Tibial nerve (tissue), 4 donors: ENCODE measurements around the gene KCNAB2. TPM values are rescaled to one million over a fixed set of nuclear protein-coding genes. Genes with fewer than 3 reads are reported as not detected.

Source experiments
- DNase-seq, 2 donors: peaks; one replicate each; pipeline ENCODE4 v3.0.0-alpha.2; 2019; ENCODE audit warnings: low spot score in 2 of 2
- H3K27ac ChIP-seq, 4 donors: fragments of 200-600 bp; sonication (generic) in 3 of 4; one replicate each; pipeline ENCODE4 v1.5.1; 2017 to 2019; ENCODE audit warnings: mild to moderate bottlenecking in 1 of 4
- H3K27me3 ChIP-seq, 2 donors: fragments of 200-600 bp; sonication (generic) in 1 of 2; one replicate each; pipeline versions ENCODE4 v1.5.1 to v1.6.0; 2017 to 2019
- H3K36me3 ChIP-seq, 3 donors: fragments of 200-600 bp; sonication (generic); one replicate each; pipeline ENCODE4 v1.5.1; 2018 to 2019
- H3K4me1 ChIP-seq, 4 donors: fragments of 200-600 bp; sonication (generic) in 3 of 4; one replicate each; pipeline ENCODE4 v1.5.1; 2017 to 2019
- H3K4me3 ChIP-seq, 4 donors: fragments of 200-600 bp; sonication (generic) in 3 of 4; one replicate each; pipeline ENCODE4 v1.5.1; 2017 to 2019; ENCODE audit warnings: mild to moderate bottlenecking in 1 of 4, moderate library complexity in 1 of 4
- H3K9me3 ChIP-seq, 4 donors: fragments of 200-600 bp; sonication (generic) in 3 of 4; one replicate each; pipeline ENCODE4 v1.5.1; 2017 to 2019
- EP300 ChIP-seq, 2 donors: sonication (generic); formaldehyde crosslinking; IDR thresholded peaks; one replicate each; pipeline ENCODE4 v1.6.1; 2017; ENCODE audit warnings: antibody characterized with exemption in 2 of 2, mild to moderate bottlenecking in 1 of 2
- POLR2A ChIP-seq, 2 donors: fragments of 450-650 bp; IDR thresholded peaks; one replicate each; pipeline ENCODE4 v1.6.1; 2017; ENCODE audit warnings: antibody characterized with exemption in 2 of 2, mild to moderate bottlenecking in 2 of 2, moderate library complexity in 2 of 2
- WGBS, 2 donors: methylation state at CpG; one replicate each; pipeline ENCODE4 v1.1.5; 2018; 5-methylcytosine and 5-hydroxymethylcytosine counted together
- total RNA-seq, 4 donors: library from RNA; depleted of rRNA; stranded (reverse); fragments of >200 nt; gene quantifications; one replicate each; pipeline ENCODE4 v1.1.0, GENCODE V29; 2016
- TF ChIP-seq, protein P1 (sequence below), 5 experiments: fragments of 200-600 bp in 3 of 5; fragments of 450-650 bp in 2 of 5; sonication (generic) in 3 of 5; IDR thresholded peaks; one replicate each; pipeline ENCODE4 v1.5.1; 2016 to 2019; ENCODE audit warnings: antibody characterized with exemption in 5 of 5, mild to moderate bottlenecking in 3 of 5, moderate library complexity in 2 of 5

The KCNAB2 gene
- total RNA-seq, 4 donors from 2014 or later = 7.0 to 21.4 (median 13.8) TPM

DNA sequence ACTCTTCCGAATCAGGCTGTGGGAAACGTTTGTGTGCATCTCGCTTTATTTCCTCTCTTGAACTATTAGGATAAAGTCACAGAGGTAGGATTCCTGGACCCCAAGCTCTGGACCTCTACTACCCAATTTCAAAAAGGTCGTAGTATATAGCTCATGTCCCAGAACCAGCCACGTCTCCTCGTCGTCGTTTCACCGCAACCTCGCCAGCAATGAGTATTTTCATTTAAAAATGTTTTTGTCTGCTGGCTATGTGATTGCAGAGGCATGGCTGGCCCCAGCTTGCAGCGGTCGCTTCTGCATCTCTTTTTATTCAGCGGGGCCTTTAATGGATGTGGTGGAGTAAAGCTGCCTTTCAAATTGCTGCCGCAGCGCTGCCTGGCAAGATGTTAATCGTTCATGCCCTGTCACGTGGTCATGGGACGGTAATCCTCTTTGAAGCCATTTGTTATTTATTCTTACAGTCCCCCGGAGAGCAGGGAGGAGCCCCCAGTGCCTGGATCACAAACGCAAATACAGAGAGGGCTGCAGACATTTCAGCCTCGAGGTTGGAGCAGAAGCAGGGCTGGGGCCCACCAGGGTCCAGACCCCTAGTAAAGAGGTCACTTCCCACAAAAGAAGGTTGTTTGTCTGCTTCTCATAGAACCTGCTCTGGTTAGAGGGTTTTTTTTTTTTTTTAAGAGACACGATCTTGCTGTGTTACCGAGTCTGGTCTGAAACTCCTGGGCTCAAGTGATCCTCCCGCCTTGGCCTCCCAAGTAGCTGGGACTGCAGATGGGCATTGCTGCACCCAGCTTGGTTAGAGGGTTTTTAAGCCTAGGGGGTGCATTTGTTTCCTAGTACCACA lies 41.9 kb upstream of the KCNAB2 start:
- Histone ChIP-seq H3K27ac (no peak overlapping the region), H3K27me3 (no peaks in the 10 kb centered on the region), H3K4me1 (no peaks in the 10 kb centered on the region), H3K36me3 (no peaks in the 10 kb centered on the region), H3K4me3 (no peak overlapping the region), H3K9me3 (no peaks in the 10 kb centered on the region)
- WGBS, 2 donors = 56 to 65% methylated on average over 23 to 24 of the region's 24 CpGs
- TF ChIP-seq EP300 (IDR thresholded peaks at IDR 0.05) (no peak), POLR2A (IDR thresholded peaks at IDR 0.05) (no peak)
- TF ChIP-seq, protein P1, sequence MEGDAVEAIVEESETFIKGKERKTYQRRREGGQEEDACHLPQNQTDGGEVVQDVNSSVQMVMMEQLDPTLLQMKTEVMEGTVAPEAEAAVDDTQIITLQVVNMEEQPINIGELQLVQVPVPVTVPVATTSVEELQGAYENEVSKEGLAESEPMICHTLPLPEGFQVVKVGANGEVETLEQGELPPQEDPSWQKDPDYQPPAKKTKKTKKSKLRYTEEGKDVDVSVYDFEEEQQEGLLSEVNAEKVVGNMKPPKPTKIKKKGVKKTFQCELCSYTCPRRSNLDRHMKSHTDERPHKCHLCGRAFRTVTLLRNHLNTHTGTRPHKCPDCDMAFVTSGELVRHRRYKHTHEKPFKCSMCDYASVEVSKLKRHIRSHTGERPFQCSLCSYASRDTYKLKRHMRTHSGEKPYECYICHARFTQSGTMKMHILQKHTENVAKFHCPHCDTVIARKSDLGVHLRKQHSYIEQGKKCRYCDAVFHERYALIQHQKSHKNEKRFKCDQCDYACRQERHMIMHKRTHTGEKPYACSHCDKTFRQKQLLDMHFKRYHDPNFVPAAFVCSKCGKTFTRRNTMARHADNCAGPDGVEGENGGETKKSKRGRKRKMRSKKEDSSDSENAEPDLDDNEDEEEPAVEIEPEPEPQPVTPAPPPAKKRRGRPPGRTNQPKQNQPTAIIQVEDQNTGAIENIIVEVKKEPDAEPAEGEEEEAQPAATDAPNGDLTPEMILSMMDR (IDR thresholded peaks at IDR 0.05) = no peak
- no peak for DNase-seq

DNA sequence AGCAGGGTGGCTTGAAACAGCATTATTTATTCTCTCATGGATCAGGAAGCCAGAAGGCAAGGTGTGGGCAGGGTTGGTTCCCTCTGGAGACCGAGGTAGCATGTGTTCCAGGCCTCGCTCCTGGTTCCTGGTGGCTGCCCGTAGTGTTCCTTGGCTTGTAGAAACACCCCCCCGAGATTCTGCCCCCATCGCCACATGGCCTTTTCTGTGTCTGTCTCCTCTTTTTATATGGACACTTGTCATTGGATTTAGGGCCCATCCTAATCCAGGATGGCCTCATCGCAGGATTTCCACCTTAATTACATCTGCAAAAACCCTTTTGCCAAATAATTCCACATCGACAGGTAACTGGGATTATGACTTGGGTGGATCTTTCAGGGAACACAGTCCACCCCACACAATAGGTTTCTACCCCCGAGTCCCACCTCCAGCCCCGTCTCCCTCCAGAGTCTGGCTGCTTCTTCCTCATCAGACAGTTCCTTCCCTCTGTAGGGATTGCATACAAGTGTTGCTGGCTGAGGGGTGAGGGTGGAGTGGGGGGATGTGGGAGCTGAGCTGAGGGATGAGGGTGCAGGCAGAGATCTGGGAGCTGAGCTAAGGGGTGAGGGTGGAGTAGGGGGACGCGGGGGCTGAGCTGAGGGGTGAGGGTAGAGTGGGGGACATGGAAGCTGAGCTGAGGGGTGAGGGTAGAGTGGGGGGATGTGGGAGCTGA lies 41.1 kb upstream of the KCNAB2 start:
- H3K9me3 ChIP-seq = no peaks in the 10 kb centered on the region
- no peaks in the 10 kb centered on the region for H3K27me3 ChIP-seq
- H3K36me3 ChIP-seq = no peaks in the 10 kb centered on the region
- H3K4me3 ChIP-seq = no peak overlapping the region
- no peak overlapping the region for H3K27ac ChIP-seq
- WGBS, 2 donors = 91% methylated on average over 9 to 11 of the region's 11 CpGs
- no peak for DNase-seq
- no peaks in the 10 kb centered on the region for H3K4me1 ChIP-seq
- TF ChIP-seq EP300 (IDR thresholded peaks at IDR 0.05) (no peak), POLR2A (IDR thresholded peaks at IDR 0.05) (no peak)
- TF ChIP-seq, protein P1 (IDR thresholded peaks at IDR 0.05) = no peak

DNA sequence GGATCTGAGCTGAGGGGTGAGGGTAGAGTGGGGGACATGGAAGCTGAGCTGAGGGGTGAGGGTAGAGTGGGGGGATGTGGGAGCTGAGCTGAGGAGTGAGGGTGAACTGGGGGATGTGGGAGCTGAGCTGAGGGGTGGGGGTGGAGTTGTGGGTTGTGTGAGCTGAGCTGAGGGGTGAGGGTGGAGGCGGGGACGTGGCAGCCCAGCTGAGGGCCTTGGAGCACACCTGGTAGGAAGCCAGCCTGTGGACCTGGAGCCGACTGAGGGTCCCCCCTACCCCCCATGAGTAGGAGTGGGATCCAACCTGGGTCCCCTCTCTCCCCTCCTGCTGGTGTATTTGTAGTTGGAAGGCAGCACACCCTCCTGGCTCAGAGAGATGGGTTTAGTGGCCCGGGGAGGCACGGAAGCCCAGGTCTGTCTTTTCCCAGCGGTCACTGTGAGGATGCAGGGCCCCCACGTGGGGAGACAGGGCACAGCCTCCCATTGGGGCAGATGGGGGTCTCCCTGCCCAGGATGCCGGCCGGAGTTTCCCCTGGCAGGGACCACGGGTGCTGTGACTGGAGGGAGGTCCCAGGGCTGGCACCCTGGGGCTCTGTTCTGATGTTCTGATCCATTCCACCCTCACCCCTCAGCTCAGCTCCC lies 40.3 kb upstream of the KCNAB2 start:
- Histone ChIP-seq H3K27me3 (no peaks in the 10 kb centered on the region), H3K9me3 (no peaks in the 10 kb centered on the region), H3K27ac (no peak overlapping the region), H3K4me1 (no peaks in the 10 kb centered on the region), H3K36me3 (no peaks in the 10 kb centered on the region), H3K4me3 (no peak overlapping the region)
- WGBS, 2 donors = 78 to 82% methylated on average over 6 to 7 of the region's 10 CpGs
- DNase-seq = no peak
- TF ChIP-seq, protein P1 (IDR thresholded peaks at IDR 0.05) = no peak
- TF ChIP-seq EP300 (IDR thresholded peaks at IDR 0.05) = no peak
- no peak for TF ChIP-seq POLR2A (IDR thresholded peaks at IDR 0.05)

DNA sequence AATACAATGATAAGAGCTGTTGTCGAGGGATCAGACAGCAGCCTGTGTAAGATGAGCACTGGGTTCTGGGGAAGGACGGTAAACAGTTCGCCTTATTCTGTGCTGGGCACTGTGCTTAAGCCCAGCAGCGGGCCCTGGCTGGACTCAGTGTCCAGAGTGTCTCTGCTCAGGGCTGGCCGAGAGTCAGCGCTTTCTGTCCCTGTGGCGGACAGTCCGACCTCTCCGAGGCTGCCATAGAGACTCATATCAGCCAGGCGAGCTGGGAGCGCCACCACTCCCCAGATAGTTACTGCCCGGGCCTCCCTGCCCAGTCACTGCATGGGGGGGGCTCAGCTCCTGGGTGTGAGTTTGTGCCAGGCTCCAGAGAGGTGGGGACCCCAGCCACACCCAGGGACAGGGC lies 38.8 kb upstream of the KCNAB2 start:
- WGBS, 2 donors = 75 to 77% methylated on average over 7 to 12 of the region's 12 CpGs
- Histone ChIP-seq H3K36me3 (no peaks in the 10 kb centered on the region), H3K27ac (no peak overlapping the region), H3K27me3 (no peaks in the 10 kb centered on the region), H3K4me3 (no peak overlapping the region), H3K9me3 (no peaks in the 10 kb centered on the region), H3K4me1 (no peaks in the 10 kb centered on the region)
- DNase-seq = no peak
- no peak for TF ChIP-seq EP300 (IDR thresholded peaks at IDR 0.05)
- TF ChIP-seq, protein P1 (IDR thresholded peaks at IDR 0.05) = no peak
- no peak for TF ChIP-seq POLR2A (IDR thresholded peaks at IDR 0.05)
